Karpas-422 (cell line): Measurements from ENCODE around the gene HIVEP3. TPM values are rescaled to one million over a fixed set of nuclear protein-coding genes. Genes with fewer than 3 reads are reported as not detected.

Experiments used
- DNase-seq: peaks from one replicate; pipeline ENCODE4 v3.0.0-alpha.2; 2015
- H2AFZ ChIP-seq: fragments of 200-600 bp; sonication (generic); 2 replicates; pipeline ENCODE4 v1.6.1; 2014; ENCODE audit warnings: antibody characterized with exemption, low read length, mixed read lengths
- H3K27ac ChIP-seq: fragments of 200-600 bp; sonication (generic); 2 replicates; pipeline ENCODE4 v1.5.1; 2014; ENCODE audit warnings: mild to moderate bottlenecking, low read length, moderate library complexity
- H3K27me3 ChIP-seq: fragments of 200-600 bp; sonication (generic); 2 replicates; pipeline ENCODE4 v1.6.1; 2014; ENCODE audit warnings: low read length, mixed read lengths
- H3K36me3 ChIP-seq: fragments of 200-600 bp; sonication (generic); 2 replicates; pipeline ENCODE4 v1.6.1; 2014; ENCODE audit warnings: low read length, mixed read lengths; ENCODE audit not compliant: insufficient read depth
- H3K4me1 ChIP-seq: fragments of 200-600 bp; sonication (generic); 2 replicates; pipeline ENCODE4 v1.6.1; 2014; ENCODE audit warnings: mild to moderate bottlenecking, low read length, mixed read lengths
- H3K4me2 ChIP-seq: fragments of 200-600 bp; sonication (generic); 2 replicates; pipeline ENCODE4 v1.6.1; 2014; ENCODE audit warnings: low read length, low read depth, mild to moderate bottlenecking; ENCODE audit not compliant: poor library complexity, severe bottlenecking
- H3K4me3 ChIP-seq: fragments of 200-600 bp; sonication (generic); 2 replicates; pipeline ENCODE4 v1.5.1; 2014; ENCODE audit warnings: mild to moderate bottlenecking, antibody characterized with exemption, low read length, mixed read lengths
- H3K79me2 ChIP-seq: fragments of 200-600 bp; sonication (generic); 2 replicates; pipeline ENCODE4 v1.6.1; 2014; ENCODE audit warnings: mild to moderate bottlenecking, low read length, mixed read lengths
- H3K9ac ChIP-seq: fragments of 200-600 bp; sonication (generic); 2 replicates; pipeline ENCODE4 v1.6.0; 2014; ENCODE audit warnings: low read length
- H3K9me2 ChIP-seq: fragments of 200-600 bp; sonication (generic), shearing (Covaris generic); replicated peaks from 2 replicates; pipeline ENCODE4 v1.6.0; 2014; ENCODE audit warnings: mild to moderate bottlenecking, low read length, moderate library complexity; ENCODE audit not compliant: insufficient read depth
- H3K9me3 ChIP-seq: fragments of 300-700, 200-600 bp; sonication (generic); 2 replicates; pipeline ENCODE4 v1.6.1; 2014; ENCODE audit warnings: low read length, mixed read lengths
- H4K20me1 ChIP-seq: fragments of 200-600 bp; sonication (generic); 2 replicates; pipeline ENCODE4 v1.6.1; 2014; ENCODE audit warnings: mild to moderate bottlenecking, antibody characterized with exemption, low read length, low read depth; ENCODE audit not compliant: insufficient read depth
- total RNA-seq: library from RNA; depleted of rRNA; stranded (reverse); fragments of >200 nt; shearing (Covaris generic); gene quantifications from 2 replicates; pipeline ENCODE4 v1.2.3, GENCODE V29; 2014; ENCODE audit warnings: low replicate concordance

HIVEP3 gene
- total RNA-seq, 1 experiment from 2014 or later: 1.3 TPM

- Histone ChIP-seq H3K27me3 (no peaks in the 10 kb centered on the region), H3K79me2 (no peaks in the 10 kb centered on the region), H3K9me2 (no peaks in the 10 kb centered on the region), H4K20me1 (no peaks in the 10 kb centered on the region; the same call in 1 of the 2 replicates), H3K9me3 (no peaks in the 10 kb centered on the region), H3K27ac (no peak overlapping the region), H3K9ac (no peak overlapping the region), H2AFZ (no peak overlapping the region), H3K4me2 (no peak overlapping the region), H3K4me1 (peaks cover 38% of the 10 kb centered on the region), H3K4me3 (no peak overlapping the region), H3K36me3 (no peaks in the 10 kb centered on the region)
- DNase-seq: no peak
Measured at GRCh38 chr1:41534181-41535076, 384.3 kb downstream of the HIVEP3 start.

- H3K4me2 ChIP-seq: no peak overlapping the region
- H3K4me1 ChIP-seq: peaks cover 30% of the 10 kb centered on the region
- no peaks in the 10 kb centered on the region for H3K79me2 ChIP-seq
- H3K9ac ChIP-seq: no peak overlapping the region
- no peak for DNase-seq
- H3K9me2 ChIP-seq: no peaks in the 10 kb centered on the region
- H2AFZ ChIP-seq: no peak overlapping the region
- no peak overlapping the region for H3K4me3 ChIP-seq
- no peaks in the 10 kb centered on the region; the same call in 1 of the 2 replicates for H4K20me1 ChIP-seq
- no peaks in the 10 kb centered on the region for H3K9me3 ChIP-seq
- H3K36me3 ChIP-seq: no peaks in the 10 kb centered on the region
- no peak overlapping the region for H3K27ac ChIP-seq
- H3K27me3 ChIP-seq: no peaks in the 10 kb centered on the region
Measured at GRCh38 chr1:41533731-41534080, 385.0 kb downstream of the HIVEP3 start.

GRCh38 chr1:41533016-41533730, 385.5 kb downstream of the HIVEP3 start:
- Histone ChIP-seq H3K36me3 (no peaks in the 10 kb centered on the region), H3K4me3 (no peak overlapping the region), H2AFZ (no peak overlapping the region), H3K4me1 (peaks cover 25% of the 10 kb centered on the region), H3K9me2 (no peaks in the 10 kb centered on the region), H3K9ac (no peak overlapping the region), H3K27me3 (no peaks in the 10 kb centered on the region), H3K9me3 (no peaks in the 10 kb centered on the region), H3K4me2 (no peak overlapping the region), H3K27ac (no peak overlapping the region), H3K79me2 (no peaks in the 10 kb centered on the region), H4K20me1 (no peaks in the 10 kb centered on the region; the same call in 1 of the 2 replicates)
- no peak for DNase-seq

GRCh38 chr1:41532206-41532975, 386.3 kb downstream of the HIVEP3 start:
- Histone ChIP-seq H3K4me1 (peaks cover 17% of the 10 kb centered on the region), H3K27ac (no peak overlapping the region), H3K79me2 (no peaks in the 10 kb centered on the region), H3K4me2 (no peak overlapping the region), H3K36me3 (no peaks in the 10 kb centered on the region), H3K27me3 (no peaks in the 10 kb centered on the region), H2AFZ (no peak overlapping the region), H3K9ac (no peak overlapping the region), H4K20me1 (no peaks in the 10 kb centered on the region; the same call in 1 of the 2 replicates), H3K4me3 (no peak overlapping the region), H3K9me3 (no peaks in the 10 kb centered on the region), H3K9me2 (no peaks in the 10 kb centered on the region)
- DNase-seq: no peak

GRCh38 chr1:41530411-41530810, 388.3 kb downstream of the HIVEP3 start:
- Histone ChIP-seq H3K4me3 (no peak overlapping the region), H3K4me1 (no peaks in the 10 kb centered on the region), H3K9ac (no peak overlapping the region), H3K9me3 (no peaks in the 10 kb centered on the region), H3K79me2 (no peaks in the 10 kb centered on the region), H2AFZ (no peak overlapping the region), H3K27me3 (no peaks in the 10 kb centered on the region), H3K4me2 (no peak overlapping the region), H3K9me2 (no peaks in the 10 kb centered on the region), H3K36me3 (no peaks in the 10 kb centered on the region), H3K27ac (no peak overlapping the region), H4K20me1 (no peaks in the 10 kb centered on the region)
- no peak for DNase-seq

GRCh38 chr1:41529621-41530395, 388.9 kb downstream of the HIVEP3 start:
- no peak overlapping the region for H3K9ac ChIP-seq
- H3K9me2 ChIP-seq: no peaks in the 10 kb centered on the region
- H3K4me3 ChIP-seq: no peak overlapping the region
- H2AFZ ChIP-seq: no peak overlapping the region
- DNase-seq: no peak
- no peak overlapping the region for H3K27ac ChIP-seq
- H3K36me3 ChIP-seq: no peaks in the 10 kb centered on the region
- H3K79me2 ChIP-seq: no peaks in the 10 kb centered on the region
- no peaks in the 10 kb centered on the region for H3K4me1 ChIP-seq
- no peak overlapping the region for H3K4me2 ChIP-seq
- no peaks in the 10 kb centered on the region for H4K20me1 ChIP-seq
- no peaks in the 10 kb centered on the region for H3K9me3 ChIP-seq
- H3K27me3 ChIP-seq: no peaks in the 10 kb centered on the region

GRCh38 chr1:41528726-41529605, 389.8 kb downstream of the HIVEP3 start:
- DNase-seq: no peak
- H2AFZ ChIP-seq: no peak overlapping the region

More at GRCh38 chr1:41528726-41529605, 389.8 kb downstream of the HIVEP3 start:
- Histone ChIP-seq H3K79me2 (no peaks in the 10 kb centered on the region), H3K27ac (no peak overlapping the region), H3K9me3 (no peaks in the 10 kb centered on the region), H4K20me1 (peaks cover under 1% of the 10 kb centered on the region; the same call in 1 of the 2 replicates), H3K9ac (no peak overlapping the region), H3K4me1 (no peaks in the 10 kb centered on the region), H3K36me3 (no peaks in the 10 kb centered on the region), H3K27me3 (no peaks in the 10 kb centered on the region), H3K4me2 (no peak overlapping the region), H3K9me2 (no peaks in the 10 kb centered on the region), H3K4me3 (no peak overlapping the region)
